Panc1 (cell line): ENCODE measurements around the gene BAD. TPM values are rescaled to one million over a fixed set of nuclear protein-coding genes. Genes with fewer than 3 reads are reported as not detected.
A peak's percentile ranks its signal among the peaks of the same experiment; 100 is the strongest.

Experiments
- ATAC-seq: fragments of 200-7000 bp; cut with Tn5 transposase; 2 replicates; pipeline ENCODE4 v1.9.1; 2020; ENCODE audit warnings: mild to moderate bottlenecking, moderate library complexity
- BruUV-seq: library from RNA; stranded (reverse); fragments of 400-500 nt; replicated peaks from 2 replicates; lab custom pipeline; 2021; lab: Mats Ljungman, UMichigan
- CTCF ChIA-PET: fragments of 300-600 bp; sonication (Branson Sonifier 250); formaldehyde crosslinking; loops from one replicate; lab custom pipeline; 2022; ENCODE audit warnings: antibody characterized with exemption; lab: Charles Lee
- POLR2A ChIA-PET: fragments of 300-600 bp; sonication (Branson Sonifier 250); formaldehyde crosslinking; loops from one replicate; lab custom pipeline; 2022; ENCODE audit warnings: antibody characterized with exemption; lab: Charles Lee
- DNase-seq: peaks from one replicate; pipeline ENCODE4 v3.0.0-alpha.2; 2010; ENCODE audit warnings: low read depth, low spot score
- H3K27ac ChIP-seq: 2 replicates; pipeline ENCODE4 v1.5.1; 2011; ENCODE audit warnings: mild to moderate bottlenecking, low read length, inconsistent platforms
- H3K27me3 ChIP-seq: fragments of 200-500 bp; sonication (Bioruptor generic); 2 replicates; pipeline ENCODE4 v1.6.0; 2014; ENCODE audit warnings: low read length, inconsistent platforms; ENCODE audit not compliant: control insufficient read depth, insufficient read depth
- H3K36me3 ChIP-seq: fragments of 200-500 bp; sonication (Bioruptor generic); 2 replicates; pipeline ENCODE4 v1.5.1; 2014; ENCODE audit warnings: inconsistent platforms, mild to moderate bottlenecking, low read length, moderate library complexity; ENCODE audit not compliant: control insufficient read depth, insufficient read depth
- H3K4me1 ChIP-seq: 2 replicates; pipeline ENCODE4 v1.5.1; 2011; ENCODE audit warnings: inconsistent platforms, mild to moderate bottlenecking, low read length, moderate library complexity; ENCODE audit not compliant: control insufficient read depth, insufficient read depth
- H3K4me3 ChIP-seq, 2 experiments: 2 replicates each; pipeline ENCODE4 v1.5.1; 2011 to 2012; ENCODE audit warnings: low read depth in 2 of 2, low read length in 2 of 2, mild to moderate bottlenecking in 2 of 2, inconsistent platforms in 1 of 2, moderate library complexity in 1 of 2
- H3K9me3 ChIP-seq: fragments of 200-500 bp; sonication (Bioruptor generic); 2 replicates; pipeline ENCODE4 v1.5.1; 2014; ENCODE audit warnings: low read depth, mild to moderate bottlenecking, inconsistent platforms, low read length, moderate library complexity; ENCODE audit not compliant: control insufficient read depth, insufficient read depth
- CTCF ChIP-seq: fragments of 450-650 bp; IDR thresholded peaks from 2 replicates; pipeline ENCODE4 v1.5.1; 2017; ENCODE audit warnings: mild to moderate bottlenecking
- POLR2AphosphoS5 ChIP-seq: IDR thresholded peaks from 2 replicates; pipeline ENCODE4 v1.6.1; 2012; ENCODE audit warnings: mild to moderate bottlenecking, low read depth, low read length, moderate library complexity
- REST ChIP-seq, 2 experiments: IDR thresholded peaks; 2 replicates each; pipeline ENCODE4 v1.6.1; 2011 to 2012; ENCODE audit warnings: low read depth in 2 of 2, control low read depth in 1 of 2, low read length in 1 of 2, mild to moderate bottlenecking in 1 of 2, moderate library complexity in 1 of 2; ENCODE audit not compliant: insufficient read depth in 1 of 2
- SIN3A ChIP-seq: IDR thresholded peaks from 2 replicates; pipeline ENCODE4 v1.6.1; 2012; ENCODE audit warnings: low read depth, mild to moderate bottlenecking, low read length, moderate library complexity, borderline replicate concordance; ENCODE audit not compliant: insufficient read depth
- TCF7L2 ChIP-seq: IDR thresholded peaks from 2 replicates; pipeline ENCODE4 v1.6.1; 2011; ENCODE audit warnings: mild to moderate bottlenecking, low read depth, low read length, inconsistent platforms
- in situ Hi-C: cut with HindIII; loops from 2 replicates; pipeline ENCODE4 v1.10.0; 2016; ENCODE audit warnings: low sequenced_read_pairs, low pct_unique_long_range_greater_than_20kb
- intact Hi-C: fragments of 100-400 bp; cut with micrococcal nuclease; formaldehyde crosslinking; loops from one replicate; pipeline ENCODE4 v1.10.0; 2022; ENCODE audit not compliant: unreplicated experiment
- total RNA-seq: library from RNA; stranded (reverse); gene quantifications from one replicate; pipeline ENCODE4 v1.2.1, GENCODE V29; 2021; ENCODE audit not compliant: unreplicated experiment

BAD gene
- total RNA-seq, 1 experiment from 2014 or later, result 77.7 TPM

GRCh38 chr11:64305691-64306562, 21.5 kb upstream of the BAD start:
- Histone ChIP-seq H3K9me3 (no peaks in the 10 kb centered on the region), H3K4me3 (peak overlapping the region; percentile 72 to 80), H3K27me3 (no peaks in the 10 kb centered on the region), H3K36me3 (no peaks in the 10 kb centered on the region), H3K27ac (peak overlapping the region; percentile 77), H3K4me1 (peaks cover 13% of the 10 kb centered on the region)
- in situ Hi-C loops (no loop called here), intact Hi-C loops (loop anchor here (10.0 kb wide), 1 partner anchor 61 kb away; the partner anchor contains the start of genes FKBP2 and PPP1R14B)
- DNase-seq, result no peak
- CTCF ChIA-PET, result interaction anchor here (0.5 to 2.3 kb wide), 2 partner anchors 49 to 616 kb away, joined by 3 to 25 read pairs; no protein-coding TSS in a partner anchor
- POLR2A ChIA-PET, result interaction anchor here (0.6 to 1.1 kb wide), 5 partner anchors 11 to 1474 kb away, joined by 3 to 8 read pairs (median 4); partner anchors contain the start of genes BAD, PRDX5, STX5 and TRMT112
- no peak for TF ChIP-seq REST (IDR thresholded peaks at IDR 0.05; ENCODE audit: insufficient read depth in 1 of 2, low read depth in 2 of 2, low read length in 1 of 2)
- TF ChIP-seq TCF7L2, result no peak
- TF ChIP-seq CTCF, result peak; percentile 86
- TF ChIP-seq POLR2AphosphoS5, result peak; percentile 39; the same call in 1 of the 2 replicates
- TF ChIP-seq SIN3A, result 0 out of 2 replicates have a peak, but pooled peaks have one; percentile 69
- ATAC-seq, result peak; percentile 39
- TSS peak; percentile 77 for BruUV-seq

- POLR2A ChIA-PET, result interaction anchor here (0.6 to 0.7 kb wide), 6 partner anchors 13 to 1473 kb away, joined by 3 to 7 read pairs (median 4); partner anchors contain the start of genes BAD, PRDX5 and STX5
- H3K4me1 ChIP-seq, result peaks cover 15% of the 10 kb centered on the region
- in situ Hi-C loops, result no loop called here
These were observed 20.7 kb upstream of the BAD start, which contains the start of gene ESRRA for GRCh38 chr11:64305075-64305690. ESRRA (plus strand) TSS chr11:64305524; CDS start chr11:64307180, 1,656 bp downstream.

More at GRCh38 chr11:64305075-64305690, 20.7 kb upstream of the BAD start, which contains the start of gene ESRRA:
- Histone ChIP-seq H3K27me3 (no peaks in the 10 kb centered on the region), H3K9me3 (no peaks in the 10 kb centered on the region), H3K36me3 (no peaks in the 10 kb centered on the region), H3K4me3 (peak within 1 kb of the TSS; percentile 72 to 96), H3K27ac (peak within 1 kb of the TSS; percentile 95)
- CTCF ChIA-PET, result interaction anchor here (0.5 to 2.3 kb wide), 7 partner anchors 12 to 1415 kb away, joined by 3 to 25 read pairs (median 4); partner anchors contain the start of genes PLCB3, PRDX5 and TRMT112
- DNase-seq, result peak; percentile 96
- BruUV-seq, result no TSS peak
- intact Hi-C loops, result loop anchor here (10.0 kb wide), 1 partner anchor 60 kb away; the partner anchor contains the start of genes FKBP2 and PPP1R14B
- no peak for TF ChIP-seq CTCF
- peak; percentile 86; the same call in 1 of the 2 replicates for TF ChIP-seq SIN3A
- ATAC-seq, result peak; percentile 83
